Activated T-cell treated with anti-CD3 and anti-CD28 coated beads, Interleukin-2, amount 50 U/mL, for 4 hours (primary cell): ENCODE measurements around the gene TPI1. TPM values are rescaled to one million over a fixed set of nuclear protein-coding genes. Genes with fewer than 3 reads are reported as not detected.
"Not testable (repeated sequence)": the region's sequence is repeated elsewhere in the genome, so short reads cannot be mapped to it uniquely, and the experiment has no call there.

Source experiments
- ATAC-seq, 2 donors: fragments of 200-7000 bp; cut with Tn5 transposase; one replicate each; pipeline ENCODE4 v1.10.0; 2021
- DNase-seq: peaks from one replicate; pipeline ENCODE4 v3.0.0-alpha.2; 2020
- H3K27me3 Mint-ChIP-seq: one replicate; pipeline ENCODE4 v1.8.0; 2021; ENCODE audit warnings: low read depth, mixed read lengths
- H3K36me3 Mint-ChIP-seq: one replicate; pipeline ENCODE4 v1.8.0; 2022; ENCODE audit warnings: mixed read lengths; ENCODE audit not compliant: insufficient read depth
- H3K4me1 Mint-ChIP-seq: one replicate; pipeline ENCODE4 v1.8.0; 2021; ENCODE audit warnings: low read depth, mixed read lengths
- H3K4me3 Mint-ChIP-seq: one replicate; pipeline ENCODE4 v1.8.0; 2021; ENCODE audit warnings: mild to moderate bottlenecking, moderate library complexity, mixed read lengths
- H3K9me3 Mint-ChIP-seq: one replicate; pipeline ENCODE4 v1.8.0; 2021; ENCODE audit warnings: mixed read lengths
- total RNA-seq, 3 donors: library from RNA; stranded (reverse); gene quantifications; one replicate each; pipeline ENCODE4 v1.2.1, GENCODE V29; 2021

TPI1 gene
- total RNA-seq, 3 donors from 2014 or later, result 1,135 to 1,217 (median 1,169) TPM

DNA sequence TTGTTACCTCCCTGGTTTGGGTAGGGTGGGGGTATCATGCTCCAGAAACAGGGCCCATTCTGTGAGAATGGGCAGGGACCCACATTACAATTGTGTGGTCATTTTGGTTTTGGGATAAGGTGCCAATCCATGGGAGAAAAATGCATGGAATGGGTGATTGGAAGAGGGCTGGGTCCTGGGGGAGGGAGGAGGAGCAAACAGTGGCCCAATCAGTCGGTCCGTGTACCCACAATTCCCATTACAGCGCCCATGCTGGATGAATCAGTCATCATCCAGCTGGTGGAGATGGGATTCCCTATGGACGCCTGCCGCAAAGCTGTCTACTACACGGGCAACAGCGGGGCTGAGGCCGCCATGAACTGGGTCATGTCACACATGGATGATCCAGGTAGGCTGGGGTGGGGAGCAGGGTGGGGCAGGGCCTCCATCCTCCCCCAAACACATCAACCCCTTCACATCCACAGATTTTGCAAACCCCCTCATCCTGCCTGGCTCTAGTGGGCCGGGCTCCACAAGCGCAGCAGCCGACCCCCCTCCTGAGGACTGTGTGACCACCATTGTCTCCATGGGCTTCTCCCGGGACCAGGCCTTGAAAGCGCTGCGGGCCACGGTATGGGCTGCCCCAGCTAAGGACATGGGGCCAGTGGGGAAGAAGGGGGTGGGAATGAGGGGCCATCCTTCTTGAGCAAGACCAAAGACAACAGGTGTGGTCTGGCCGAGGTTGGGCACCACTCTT lies 3.6 kb upstream of the TPI1 start:
- DNase-seq (no peak), ATAC-seq (no peak)
- Mint-ChIP-seq H3K9me3 (no peaks in the 10 kb centered on the region), H3K27me3 (no peaks in the 10 kb centered on the region), H3K4me3 (no peak overlapping the region), H3K4me1 (peaks cover 12% of the 10 kb centered on the region), H3K36me3 (peaks cover 50% of the 10 kb centered on the region)

DNA sequence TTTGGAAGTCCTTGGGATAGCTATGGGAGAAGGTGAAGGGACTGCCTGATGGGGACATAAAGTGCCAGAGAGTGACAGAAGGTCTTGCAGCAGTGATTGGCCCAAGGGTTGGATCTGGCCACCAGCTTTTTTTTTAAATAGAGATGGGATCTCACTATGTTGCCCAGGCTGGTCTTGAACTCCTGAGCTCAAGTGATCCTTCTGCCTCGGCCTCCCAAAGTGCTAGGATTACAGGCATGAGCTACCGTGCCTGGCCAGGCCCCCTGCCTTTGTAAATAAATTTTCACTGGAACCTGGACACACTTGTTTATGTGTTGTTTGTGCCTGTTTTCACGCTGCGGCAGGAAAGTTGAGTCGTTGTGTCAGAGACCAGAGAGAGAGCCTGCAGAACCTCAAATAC lies 2.0 kb upstream of the TPI1 start:
- DNase-seq, H3K27me3 Mint-ChIP-seq, ATAC-seq, H3K9me3 Mint-ChIP-seq: not testable (repeated sequence)
- peaks cover 57% of the 10 kb centered on the region for H3K36me3 Mint-ChIP-seq
- H3K4me1 Mint-ChIP-seq, result peaks cover 26% of the 10 kb centered on the region
- H3K4me3 Mint-ChIP-seq, result peak overlapping the region; percentile 29

GRCh38 chr12:6866163-6866919 lies 990 bp upstream of the TPI1 start:
- H3K9me3 Mint-ChIP-seq, result no peaks in the 10 kb centered on the region
- peaks cover 36% of the 10 kb centered on the region for H3K4me1 Mint-ChIP-seq
- no peak for DNase-seq
- peak overlapping the region; percentile 93 for H3K4me3 Mint-ChIP-seq
- H3K27me3 Mint-ChIP-seq, result no peaks in the 10 kb centered on the region
- ATAC-seq, result no peak
- peaks cover 54% of the 10 kb centered on the region for H3K36me3 Mint-ChIP-seq

- H3K36me3 Mint-ChIP-seq, result peaks cover 51% of the 10 kb centered on the region
- no peaks in the 10 kb centered on the region for H3K27me3 Mint-ChIP-seq
- no peaks in the 10 kb centered on the region for H3K9me3 Mint-ChIP-seq
- peaks cover 42% of the 10 kb centered on the region for H3K4me1 Mint-ChIP-seq
- H3K4me3 Mint-ChIP-seq, result peak overlapping the region; percentile 93
- DNase-seq, result no peak
- ATAC-seq, result peak; percentile 1 to 3
These were observed 365 bp upstream of the TPI1 start for GRCh38 chr12:6866920-6867412.

DNA sequence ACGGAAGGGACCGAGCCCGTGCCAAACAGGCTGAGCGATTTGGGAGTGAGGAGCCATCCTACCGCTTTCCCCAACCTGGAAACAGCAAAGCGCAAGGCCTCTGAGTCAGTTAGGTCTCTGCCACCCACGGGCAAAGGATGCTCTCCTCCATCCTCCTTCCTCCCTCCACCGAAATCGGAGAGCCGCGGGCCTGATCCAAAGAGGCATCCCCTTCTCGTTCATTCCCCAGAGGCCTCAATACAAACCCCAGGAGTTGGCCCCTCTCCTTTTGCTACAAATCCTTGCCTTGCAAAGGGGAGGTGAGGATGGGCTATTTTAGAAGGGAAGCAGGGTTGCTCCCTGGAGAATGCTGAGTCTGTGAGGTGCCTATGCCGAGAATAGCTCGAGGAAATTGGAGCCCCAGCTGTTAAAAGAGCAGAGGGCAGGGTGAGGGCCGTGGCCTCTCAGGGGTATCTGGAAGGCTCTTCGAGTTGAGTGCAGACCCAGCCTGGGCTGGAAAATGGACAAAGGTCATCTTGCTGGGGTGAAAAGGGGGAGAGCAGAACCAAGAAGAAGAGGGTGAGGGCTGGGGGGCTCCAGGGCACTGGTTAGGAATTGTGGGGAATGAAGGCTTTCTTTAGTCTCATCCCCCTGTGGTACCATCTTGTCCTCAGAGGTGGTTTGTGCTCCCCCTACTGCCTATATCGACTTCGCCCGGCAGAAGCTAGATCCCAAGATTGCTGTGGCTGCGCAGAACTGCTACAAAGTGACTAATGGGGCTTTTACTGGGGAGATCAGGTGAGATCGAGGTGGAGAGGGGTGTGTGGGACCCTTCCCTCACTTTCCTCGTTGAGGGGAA lies 1.1 kb downstream of the TPI1 start:
- ATAC-seq (peak in 1 of 2 donors; percentile 1), DNase-seq (peak; percentile 38)
- H3K36me3 Mint-ChIP-seq, result peaks cover 44% of the 10 kb centered on the region
- no peaks in the 10 kb centered on the region for H3K27me3 Mint-ChIP-seq
- H3K4me1 Mint-ChIP-seq, result peaks cover 50% of the 10 kb centered on the region
- H3K4me3 Mint-ChIP-seq, result peak overlapping the region; percentile 95
- H3K9me3 Mint-ChIP-seq, result no peaks in the 10 kb centered on the region

GRCh38 chr12:6869049-6870021 lies 2.0 kb downstream of the TPI1 start:
- ATAC-seq, result no peak
- no peaks in the 10 kb centered on the region for H3K9me3 Mint-ChIP-seq

DNA sequence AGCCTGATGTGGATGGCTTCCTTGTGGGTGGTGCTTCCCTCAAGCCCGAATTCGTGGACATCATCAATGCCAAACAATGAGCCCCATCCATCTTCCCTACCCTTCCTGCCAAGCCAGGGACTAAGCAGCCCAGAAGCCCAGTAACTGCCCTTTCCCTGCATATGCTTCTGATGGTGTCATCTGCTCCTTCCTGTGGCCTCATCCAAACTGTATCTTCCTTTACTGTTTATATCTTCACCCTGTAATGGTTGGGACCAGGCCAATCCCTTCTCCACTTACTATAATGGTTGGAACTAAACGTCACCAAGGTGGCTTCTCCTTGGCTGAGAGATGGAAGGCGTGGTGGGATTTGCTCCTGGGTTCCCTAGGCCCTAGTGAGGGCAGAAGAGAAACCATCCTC lies 3.0 kb downstream of the TPI1 start:
- H3K4me3 Mint-ChIP-seq, result peak overlapping the region; percentile 49
- DNase-seq, H3K9me3 Mint-ChIP-seq, H3K27me3 Mint-ChIP-seq, ATAC-seq: not testable (repeated sequence)
- peaks cover 53% of the 10 kb centered on the region for H3K4me1 Mint-ChIP-seq
- peaks cover 33% of the 10 kb centered on the region for H3K36me3 Mint-ChIP-seq

More at GRCh38 chr12:6869049-6870021, 2.0 kb downstream of the TPI1 start:
- H3K36me3 Mint-ChIP-seq, result peaks cover 41% of the 10 kb centered on the region
- H3K4me1 Mint-ChIP-seq, result peaks cover 53% of the 10 kb centered on the region
- peak overlapping the region; percentile 95 for H3K4me3 Mint-ChIP-seq
- peak; percentile 88 for DNase-seq
- H3K27me3 Mint-ChIP-seq, result no peaks in the 10 kb centered on the region

DNA sequence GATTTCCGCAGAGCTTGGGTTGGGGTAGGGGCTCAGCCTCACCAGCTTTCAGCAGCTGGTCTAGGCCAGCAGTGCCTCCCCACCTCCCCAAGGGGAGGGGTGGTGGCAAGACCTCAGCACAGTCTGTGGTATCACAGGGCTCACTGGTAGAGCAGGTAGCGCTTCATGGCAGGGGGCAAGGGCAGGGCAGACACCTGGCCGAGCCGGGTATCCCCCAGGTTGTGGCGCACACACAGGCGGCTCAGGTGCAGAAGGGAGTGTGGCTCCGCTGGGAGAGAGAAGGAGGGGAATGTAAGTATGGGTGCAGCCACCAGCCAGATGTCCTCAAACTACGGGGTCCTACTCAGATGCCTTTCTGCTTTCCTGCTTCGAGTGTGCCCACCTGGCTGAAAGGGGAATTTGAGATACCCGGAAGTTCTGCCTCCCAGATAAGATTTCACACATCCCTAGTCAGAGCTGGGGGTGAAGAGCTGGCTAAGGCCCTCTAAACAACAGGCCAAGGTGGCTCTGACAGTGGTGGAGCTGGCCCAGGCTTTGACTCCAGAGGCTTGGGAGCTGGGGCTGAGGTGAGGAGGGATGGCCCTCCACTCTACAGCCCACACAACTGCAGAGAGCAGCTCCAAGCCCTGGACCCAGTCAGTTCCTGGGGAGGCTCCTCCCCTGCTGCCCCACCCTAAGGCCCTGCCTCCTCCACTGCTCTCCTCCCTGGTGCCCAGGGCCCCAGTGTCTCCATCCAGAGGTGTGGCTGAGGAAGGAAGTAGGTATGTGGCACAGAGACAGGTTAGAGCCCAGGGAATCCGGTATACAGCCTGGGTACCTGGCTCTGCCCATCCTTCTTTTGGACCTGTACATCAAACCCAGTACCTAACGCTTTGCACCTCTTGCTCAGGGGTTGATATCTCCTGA lies 4.0 kb downstream of the TPI1 start:
- DNase-seq (no peak), ATAC-seq (no peak)
- Mint-ChIP-seq H3K27me3 (no peaks in the 10 kb centered on the region), H3K4me3 (peak overlapping the region; percentile 92), H3K9me3 (no peaks in the 10 kb centered on the region), H3K4me1 (peaks cover 53% of the 10 kb centered on the region), H3K36me3 (peaks cover 26% of the 10 kb centered on the region)

DNA sequence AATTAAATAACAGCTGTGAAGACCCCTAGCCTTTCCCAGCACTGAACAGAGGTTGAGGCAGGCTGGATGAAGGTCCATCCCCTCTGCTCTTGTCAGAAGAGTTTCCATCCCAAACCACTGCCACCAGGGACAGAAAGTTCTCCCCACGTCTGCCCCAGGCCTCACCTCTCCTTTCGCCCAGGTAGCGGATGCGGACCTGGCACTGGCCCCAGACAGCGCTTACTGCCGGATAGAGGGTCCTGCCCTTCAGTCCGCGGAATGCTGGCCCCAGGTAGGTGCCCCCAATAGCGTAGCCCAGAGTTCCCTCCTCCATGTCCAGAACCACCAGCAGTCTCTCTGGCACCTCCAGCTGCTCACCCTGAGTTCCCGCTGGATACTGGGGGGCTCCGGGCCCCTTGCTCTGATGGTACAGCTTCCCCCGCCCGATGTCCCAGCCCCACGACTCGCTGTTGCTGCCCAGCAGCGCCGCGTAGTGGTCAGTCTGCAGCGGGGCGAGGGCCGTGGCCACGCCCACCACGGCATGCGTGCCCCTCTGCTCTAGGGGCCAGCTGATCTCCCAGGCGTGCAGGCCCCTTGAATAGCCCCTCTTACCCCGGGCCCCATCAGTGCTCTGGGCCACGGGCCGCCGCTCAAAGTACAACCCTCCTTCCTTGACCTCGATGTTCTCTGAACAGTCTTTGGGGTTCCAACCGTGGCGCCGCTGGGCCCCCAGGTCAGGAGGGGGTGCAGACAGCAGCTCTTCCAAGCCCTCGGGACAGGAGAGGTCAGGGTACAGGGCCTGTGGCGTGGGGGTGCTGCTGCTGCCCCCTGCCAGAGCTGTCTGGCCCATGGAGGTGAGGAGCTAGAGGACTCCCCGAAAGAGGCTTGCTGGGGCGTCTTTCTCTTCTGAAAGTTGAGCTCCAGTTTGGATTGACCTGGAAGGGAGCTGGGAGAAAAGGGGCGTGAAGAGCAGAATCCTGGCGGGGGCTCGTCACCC lies 5.0 kb downstream of the TPI1 start:
- peak; percentile 39 to 42 for ATAC-seq
- peaks cover 26% of the 10 kb centered on the region for H3K36me3 Mint-ChIP-seq
- peak; percentile 82 for DNase-seq
- H3K4me1 Mint-ChIP-seq, result peaks cover 47% of the 10 kb centered on the region
- peak overlapping the region; percentile 92 for H3K4me3 Mint-ChIP-seq
- no peaks in the 10 kb centered on the region for H3K9me3 Mint-ChIP-seq
- no peaks in the 10 kb centered on the region for H3K27me3 Mint-ChIP-seq

GRCh38 chr12:6873094-6874014 lies 6.0 kb downstream of the TPI1 start, which contains the start of gene SPSB2:
Gene SPSB2 (minus strand): TSS chr12:6873303. CDS start chr12:6872901, 402 bp downstream.
- H3K4me1 Mint-ChIP-seq, result peaks cover 45% of the 10 kb centered on the region
- no peaks in the 10 kb centered on the region for H3K9me3 Mint-ChIP-seq
- peaks cover 26% of the 10 kb centered on the region for H3K36me3 Mint-ChIP-seq
- DNase-seq (peak; percentile 99), ATAC-seq (peak; percentile 81 to 83)
- no peaks in the 10 kb centered on the region for H3K27me3 Mint-ChIP-seq
- peak within 1 kb of the TSS; percentile 92 for H3K4me3 Mint-ChIP-seq

- not testable (repeated sequence) for ATAC-seq, H3K27me3 Mint-ChIP-seq, H3K9me3 Mint-ChIP-seq, DNase-seq
- Mint-ChIP-seq H3K4me1 (peaks cover 39% of the 10 kb centered on the region), H3K36me3 (peaks cover 21% of the 10 kb centered on the region), H3K4me3 (peak overlapping the region; percentile 92)
These were observed 6.7 kb downstream of the TPI1 start for GRCh38 chr12:6874015-6874368.
